SU-DHL-6 (cell line): Measurements from ENCODE around the gene ATP9A.

Experiments used
- H2AFZ ChIP-seq: fragments of 200-600 bp; sonication (generic); 2 replicates; pipeline ENCODE4 v1.6.1; 2014; ENCODE audit warnings: low read depth, mild to moderate bottlenecking, moderate library complexity, mixed read lengths, antibody characterized with exemption, low read length; ENCODE audit not compliant: severe bottlenecking
- H3F3A ChIP-seq: fragments of 200-600 bp; shearing (Covaris generic); 2 replicates; pipeline ENCODE4 v1.6.0; 2016; ENCODE audit warnings: antibody characterized with exemption, mild to moderate bottlenecking; ENCODE audit not compliant: insufficient read depth
- H3K27ac ChIP-seq: fragments of 200-600 bp; sonication (generic); 2 replicates; pipeline ENCODE4 v1.5.1; 2016; ENCODE audit warnings: low read depth, mild to moderate bottlenecking, low read length, moderate library complexity, mixed read lengths
- H3K27me3 ChIP-seq: fragments of 200-600 bp; sonication (generic), shearing (Covaris generic); 2 replicates; pipeline ENCODE4 v1.6.0; 2014; ENCODE audit warnings: mild to moderate bottlenecking, low read length
- H3K36me3 ChIP-seq: fragments of 200-600 bp; sonication (generic); 2 replicates; pipeline ENCODE4 v1.6.1; 2014; ENCODE audit warnings: mild to moderate bottlenecking, low read length, mixed read lengths
- H3K4me2 ChIP-seq: fragments of 300-600, 200-600 bp; shearing (Covaris generic), sonication (generic); 2 replicates; pipeline ENCODE4 v1.6.0; 2014; ENCODE audit warnings: low read length, low read depth, mild to moderate bottlenecking; ENCODE audit not compliant: poor library complexity, severe bottlenecking
- H3K4me3 ChIP-seq: fragments of 200-600 bp; sonication (generic); 2 replicates; pipeline ENCODE4 v1.5.1; 2014; ENCODE audit warnings: antibody characterized with exemption, low read length, mild to moderate bottlenecking, mixed read lengths; ENCODE audit not compliant: insufficient read depth, poor library complexity, severe bottlenecking
- H3K79me2 ChIP-seq: fragments of 200-600 bp; sonication (generic); 2 replicates; pipeline ENCODE4 v1.6.1; 2014; ENCODE audit warnings: mild to moderate bottlenecking, low read length, moderate library complexity; ENCODE audit not compliant: insufficient read depth
- H3K9ac ChIP-seq: fragments of 200-600 bp; sonication (generic); 2 replicates; pipeline ENCODE4 v1.7.0; 2014; ENCODE audit warnings: mild to moderate bottlenecking, low read length
- H3K9me2 ChIP-seq: fragments of 200-600 bp; sonication (generic); replicated peaks from 2 replicates; pipeline ENCODE4 v1.6.1; 2014; ENCODE audit warnings: low read length; ENCODE audit not compliant: insufficient read depth
- H3K9me3 ChIP-seq: fragments of 200-600 bp; sonication (generic); 2 replicates; pipeline ENCODE4 v1.6.1; 2014; ENCODE audit warnings: low read length, mixed read lengths; ENCODE audit not compliant: insufficient read depth
- H4K20me1 ChIP-seq: fragments of 200-600 bp; sonication (generic); 2 replicates; pipeline ENCODE4 v1.6.1; 2014; ENCODE audit warnings: low read depth, mild to moderate bottlenecking, antibody characterized with exemption, low read length, moderate library complexity, mixed read lengths
- EZH2phosphoT487 ChIP-seq: fragments of 200-600 bp; sonication (generic), shearing (Covaris generic); conservative IDR thresholded peaks from 2 replicates; pipeline ENCODE4 v1.6.1; 2018; ENCODE audit warnings: mild to moderate bottlenecking, antibody characterized with exemption, low read length, moderate library complexity, mixed read lengths
- TF ChIP-seq, protein P1 (sequence below): fragments of 200-600 bp; sonication (generic); IDR thresholded peaks from one replicate; pipeline ENCODE4 v1.5.1; 2017; ENCODE audit warnings: antibody characterized with exemption, mild to moderate bottlenecking, low read length, moderate library complexity; ENCODE audit not compliant: insufficient read depth, poor library complexity, severe bottlenecking

The ATP9A gene

DNA sequence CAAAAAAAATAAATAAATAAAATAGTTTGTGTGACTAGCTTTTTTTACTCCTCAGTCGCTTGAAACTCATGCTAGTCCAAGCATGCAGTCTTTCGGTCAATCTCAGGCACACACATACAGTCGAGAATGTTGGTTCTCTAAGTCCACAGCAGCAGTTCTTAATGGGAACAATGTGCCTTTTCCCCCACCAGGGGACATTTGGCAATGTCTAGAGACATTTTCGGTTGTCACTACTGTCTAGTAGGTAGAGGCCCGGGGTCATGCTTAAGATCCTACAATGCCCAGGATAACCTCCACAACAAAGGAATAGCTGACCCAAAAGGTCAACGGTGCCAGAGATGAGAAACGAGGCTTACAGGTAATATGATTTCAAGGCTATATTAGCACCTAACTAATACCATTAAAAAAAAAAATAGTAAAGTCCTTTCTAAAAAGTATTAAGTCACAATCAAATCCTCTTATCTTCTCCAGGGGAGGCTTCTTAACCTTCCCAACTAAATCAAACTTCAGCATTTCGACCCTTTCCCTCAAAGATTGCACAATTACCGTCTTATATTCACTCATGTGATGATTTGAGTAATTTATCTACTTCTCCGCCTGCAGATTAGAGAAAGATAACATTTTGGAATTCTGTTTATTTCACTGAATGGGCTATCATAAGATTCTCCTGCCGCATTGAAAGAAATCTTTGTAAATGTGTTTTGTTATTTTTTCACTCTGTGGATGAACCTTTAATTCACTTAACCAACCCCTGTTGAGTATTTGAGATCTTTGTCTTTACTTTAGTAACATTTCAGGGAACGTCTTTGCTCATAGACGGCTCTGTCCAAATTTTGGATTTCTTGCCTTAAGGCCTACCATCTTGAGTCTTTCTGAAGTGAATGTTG, 42.2 kb upstream of the ATP9A start:
- Histone ChIP-seq H3K79me2 (no peaks in the 10 kb centered on the region), H3K27ac (no peak overlapping the region), H3K4me3 (no peak overlapping the region), H3K9me2 (no peaks in the 10 kb centered on the region), H4K20me1 (no peaks in the 10 kb centered on the region), H3F3A (no peaks in the 10 kb centered on the region), H3K9me3 (no peaks in the 10 kb centered on the region), H3K36me3 (no peaks in the 10 kb centered on the region), H3K4me2 (no peak overlapping the region), H2AFZ (no peak overlapping the region), H3K9ac (no peak overlapping the region), H3K27me3 (no peaks in the 10 kb centered on the region)
- TF ChIP-seq EZH2phosphoT487 = no peak
- TF ChIP-seq, protein P1, sequence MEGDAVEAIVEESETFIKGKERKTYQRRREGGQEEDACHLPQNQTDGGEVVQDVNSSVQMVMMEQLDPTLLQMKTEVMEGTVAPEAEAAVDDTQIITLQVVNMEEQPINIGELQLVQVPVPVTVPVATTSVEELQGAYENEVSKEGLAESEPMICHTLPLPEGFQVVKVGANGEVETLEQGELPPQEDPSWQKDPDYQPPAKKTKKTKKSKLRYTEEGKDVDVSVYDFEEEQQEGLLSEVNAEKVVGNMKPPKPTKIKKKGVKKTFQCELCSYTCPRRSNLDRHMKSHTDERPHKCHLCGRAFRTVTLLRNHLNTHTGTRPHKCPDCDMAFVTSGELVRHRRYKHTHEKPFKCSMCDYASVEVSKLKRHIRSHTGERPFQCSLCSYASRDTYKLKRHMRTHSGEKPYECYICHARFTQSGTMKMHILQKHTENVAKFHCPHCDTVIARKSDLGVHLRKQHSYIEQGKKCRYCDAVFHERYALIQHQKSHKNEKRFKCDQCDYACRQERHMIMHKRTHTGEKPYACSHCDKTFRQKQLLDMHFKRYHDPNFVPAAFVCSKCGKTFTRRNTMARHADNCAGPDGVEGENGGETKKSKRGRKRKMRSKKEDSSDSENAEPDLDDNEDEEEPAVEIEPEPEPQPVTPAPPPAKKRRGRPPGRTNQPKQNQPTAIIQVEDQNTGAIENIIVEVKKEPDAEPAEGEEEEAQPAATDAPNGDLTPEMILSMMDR = no peak

DNA sequence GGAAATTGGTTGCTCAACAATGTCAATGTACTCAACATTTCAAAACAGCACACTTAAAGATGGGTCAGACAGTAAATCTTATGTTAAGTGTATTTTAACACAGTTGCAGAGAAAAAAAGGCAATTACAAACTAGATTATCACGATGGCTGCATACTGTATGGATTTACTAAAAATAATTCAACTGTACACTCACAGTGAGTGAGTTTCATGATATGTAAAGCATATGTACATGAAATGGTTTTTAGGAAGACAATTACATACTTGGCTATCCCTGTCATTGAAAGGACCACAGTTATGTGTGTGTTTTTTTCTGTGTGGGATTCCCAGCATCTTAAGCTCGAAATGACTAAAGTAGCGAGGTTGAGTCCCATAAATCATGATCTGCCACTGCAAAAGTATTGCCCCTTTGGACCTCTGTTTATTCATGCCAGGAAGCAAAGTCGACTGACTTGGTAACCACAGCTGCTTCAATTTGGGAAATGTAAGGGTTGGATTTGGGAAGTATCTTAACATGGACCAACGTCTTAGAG, 39.6 kb upstream of the ATP9A start:
- Histone ChIP-seq H3K27ac (no peak overlapping the region), H4K20me1 (no peaks in the 10 kb centered on the region), H3K36me3 (no peaks in the 10 kb centered on the region), H3K4me3 (no peak overlapping the region), H3K79me2 (no peaks in the 10 kb centered on the region), H3F3A (no peaks in the 10 kb centered on the region), H3K9ac (no peak overlapping the region), H3K27me3 (no peaks in the 10 kb centered on the region), H2AFZ (no peak overlapping the region), H3K9me3 (no peaks in the 10 kb centered on the region), H3K4me2 (no peak overlapping the region), H3K9me2 (no peaks in the 10 kb centered on the region)
- no peak for TF ChIP-seq EZH2phosphoT487
- TF ChIP-seq, protein P1 = no peak

DNA sequence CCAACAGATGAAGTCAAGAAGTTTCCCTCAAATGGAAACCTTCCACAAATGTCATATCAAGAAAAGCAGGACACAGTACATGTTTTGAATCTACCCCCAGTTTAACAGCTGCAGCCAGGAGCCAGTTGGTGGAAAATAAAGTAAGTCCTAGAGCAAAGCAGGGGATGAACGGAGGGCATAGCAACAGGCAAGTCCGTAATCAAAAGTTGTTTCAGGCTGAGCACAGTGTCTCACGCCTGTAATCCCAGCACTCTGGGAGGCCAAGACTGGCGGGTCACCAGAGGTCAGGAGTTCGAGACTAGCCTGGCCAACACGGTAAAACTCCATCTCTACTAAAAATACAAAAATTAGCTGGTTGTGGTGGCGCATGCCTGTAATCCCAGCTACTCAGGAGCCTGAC, 36.6 kb upstream of the ATP9A start:
- Histone ChIP-seq H3K9me3 (no peaks in the 10 kb centered on the region), H3K36me3 (no peaks in the 10 kb centered on the region), H3K9ac (no peak overlapping the region), H3K27ac (no peak overlapping the region), H4K20me1 (no peaks in the 10 kb centered on the region), H3K27me3 (no peaks in the 10 kb centered on the region), H3F3A (no peaks in the 10 kb centered on the region), H3K79me2 (no peaks in the 10 kb centered on the region), H2AFZ (no peak overlapping the region), H3K4me3 (no peak overlapping the region), H3K4me2 (no peak overlapping the region), H3K9me2 (no peaks in the 10 kb centered on the region)
- TF ChIP-seq EZH2phosphoT487 = no peak
- TF ChIP-seq, protein P1 = no peak
